ENCODE data around the gene SELENOH. TPM values are rescaled to one million over a fixed set of nuclear protein-coding genes. Genes with fewer than 3 reads are reported as not detected.

The SELENOH gene
- total and polyA plus RNA-seq, 2 of the 8 experiments (the other 6 are each of a cell fraction or from before 2014, with no cell fraction given), result 243 to 264 TPM

DNA sequence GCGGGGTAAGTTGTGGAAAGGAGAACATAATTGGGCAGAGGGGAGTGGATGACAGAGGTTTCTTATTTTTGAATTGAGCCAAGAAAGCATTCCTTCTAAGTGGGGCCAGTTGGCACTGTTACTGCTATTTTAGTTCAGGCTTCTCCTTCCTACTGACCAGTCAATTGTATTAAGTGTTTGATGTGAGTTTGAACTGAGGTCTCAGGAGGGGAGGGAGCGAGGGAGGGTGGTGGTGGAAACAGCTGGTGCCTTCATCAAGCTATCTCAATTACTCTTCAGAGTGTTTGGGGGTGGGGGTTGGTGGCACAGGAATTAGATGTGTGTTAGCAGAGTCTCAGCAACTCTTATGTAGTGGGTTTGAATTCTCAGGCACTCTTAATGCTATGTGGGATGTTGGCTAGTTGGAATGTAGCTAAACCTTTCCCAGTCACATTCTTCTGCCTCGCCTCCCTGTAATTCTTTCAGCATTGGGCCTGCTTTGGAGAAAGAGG, 34.8 kb downstream of the SELENOH start:
- Histone ChIP-seq H3K79me1 (ENCODE audit: low read depth, low read length) (peaks cover 6% of the 10 kb centered on the region), H3K27ac (ENCODE audit: low read depth, low read length) (peak overlapping the region; percentile 49; the same call in 1 of the 2 replicates), H3K4me3 (ENCODE audit: extremely low read depth in 1 of 4, insufficient read depth in 2 of 4, low read depth in 3 of 4, low read length in 4 of 4) (peak overlapping the region in 2 of 4 experiments; percentile 10 to 11; a peak in 3 of 8 replicates), H3K4ac (replicated peaks; ENCODE audit: insufficient read length, low read depth, low read length) (no peak overlapping the region), H3K27me3 (replicated peaks in 1 of 4; ENCODE audit: control insufficient read depth in 3 of 4, extremely low read depth in 1 of 4, insufficient read depth in 3 of 4, low read length in 3 of 4) (no peaks in the 10 kb centered on the region), H3K9me3 (ENCODE audit: insufficient read depth in 2 of 2, low read depth in 1 of 2, low read length in 1 of 2) (no peaks in the 10 kb centered on the region), H4K8ac (ENCODE audit: extremely low read depth, insufficient read depth, low read length) (no peak overlapping the region), H2BK15ac (ENCODE audit: low read length) (no peak overlapping the region), H3K23ac (ENCODE audit: insufficient read length) (no peak overlapping the region), H3K36me3 (ENCODE audit: control insufficient read depth in 2 of 4, insufficient read depth in 4 of 4, low read length in 3 of 4) (no peaks in the 10 kb centered on the region), H3K23me2 (ENCODE audit: low read depth, low read length) (no peaks in the 10 kb centered on the region; the same call in 1 of the 2 replicates), H2BK120ac (replicated peaks; ENCODE audit: low read depth, low read length) (no peak overlapping the region), H2BK20ac (ENCODE audit: low read length) (no peak overlapping the region), H4K91ac (replicated peaks; ENCODE audit: insufficient read length, low read length) (no peak overlapping the region), H3K9ac (replicated peaks in 1 of 4; ENCODE audit: extremely low read depth in 1 of 4, low read depth in 3 of 4, low read length in 3 of 4) (peak overlapping the region in 1 of 4 experiments; percentile 1; a peak in 1 of 7 replicates), H3K4me2 (ENCODE audit: insufficient read depth in 1 of 2, low read depth in 2 of 2, low read length in 2 of 2) (peak overlapping the region; percentile 37 to 63), H3K18ac (ENCODE audit: extremely low read depth, low read length) (no peak overlapping the region), H3K79me2 (ENCODE audit: control insufficient read depth in 1 of 2, insufficient read depth in 2 of 2, low read length in 2 of 2) (peaks cover 43 to 97% of the 10 kb centered on the region in 2 experiments), H2BK12ac (ENCODE audit: low read depth, low read length) (no peak overlapping the region; the same call in 1 of the 2 replicates), H4K20me1 (replicated peaks in 1 of 2; ENCODE audit: control insufficient read depth in 1 of 2, insufficient read depth in 2 of 2, low read length in 2 of 2) (peaks cover 4 to 22% of the 10 kb centered on the region in 2 experiments), H2AK5ac (ENCODE audit: low read depth, low read length) (no peak overlapping the region), H2BK5ac (ENCODE audit: low read depth, low read length) (no peak overlapping the region), H3K14ac (ENCODE audit: insufficient read length) (no peak overlapping the region), H4K5ac (ENCODE audit: insufficient read length, low read depth, low read length) (no peak overlapping the region), H3K4me1 (replicated peaks in 1 of 4; ENCODE audit: control insufficient read depth in 3 of 4, insufficient read depth in 4 of 4, low read length in 3 of 4) (peaks cover 23 to 41% (median 34%) of the 10 kb centered on the region in 4 experiments), H2AFZ (ENCODE audit: low read length) (no peak overlapping the region), H3K56ac (replicated peaks; ENCODE audit: insufficient read length, low read depth, low read length) (no peak overlapping the region)
- DNase-seq (ENCODE audit: low read depth in 1 of 2, low spot score in 2 of 2) (no peak), FAIRE-seq (no peak)
- CTCF ChIA-PET (ENCODE audit: partially characterized antibody), result interaction anchor here (0.7 to 9.6 kb wide), 5 partner anchors 9 to 30 kb away, joined by 3 to 86 read pairs (median 6); partner anchors contain the start of gene CTNND1
- 78% methylated on average over 3 of the region's 3 CpGs; no CpG with 5 or more reads in 1 of the 2 experiments for WGBS, 2 experiments (ENCODE audit: extremely low coverage in 1 of 2, insufficient coverage in 1 of 2, insufficient read length in 1 of 2, insufficient replicate concordance in 2 of 2, low coverage in 1 of 2, low lambda C conversion rate in 2 of 2, missing lambda C conversion rate in 1 of 2)
- POLR2A ChIA-PET (ENCODE audit: partially characterized antibody), result interaction anchor here (0.7 to 14.4 kb wide), 5 partner anchors 12 to 116 kb away, joined by 3 to 329 read pairs (median 19); partner anchors contain the start of gene CTNND1
- TF ChIP-seq TCF12 (IDR thresholded peaks at IDR 0.05; ENCODE audit: low read depth, low read length) (0 out of 2 replicates have a peak, but pooled peaks have one; percentile 7), SP1 (IDR thresholded peaks at IDR 0.05; ENCODE audit: low read depth, low read length) (peak; percentile 28; the same call in 1 of the 2 replicates), SP4 (IDR thresholded peaks at IDR 0.05; ENCODE audit: low read length) (no peak), KDM1A (IDR thresholded peaks at IDR 0.05; ENCODE audit: borderline replicate concordance, low read length) (no peak), POLR2A (IDR thresholded peaks at IDR 0.05; ENCODE audit: control extremely low read depth in 1 of 2, low read depth in 2 of 2, low read length in 2 of 2) (peak in 1 of 2 experiments; percentile 61; a peak in 1 of 3 replicates), PHF8 (conservative IDR thresholded peaks at IDR 0.05; ENCODE audit: low read depth, low read length) (no peak), FOSL1 (IDR thresholded peaks at IDR 0.05; ENCODE audit: insufficient read depth, low read depth, low read length) (no peak), NANOG (IDR thresholded peaks at IDR 0.05; ENCODE audit: insufficient read depth, low read depth, low read length, poor library complexity, severe bottlenecking) (no peak), KDM5A (IDR thresholded peaks at IDR 0.05; ENCODE audit: low read length) (no peak), BRCA1 (IDR thresholded peaks at IDR 0.05; ENCODE audit: low read depth, low read length) (no peak), TEAD4 (IDR thresholded peaks at IDR 0.05; ENCODE audit: low read depth, low read length) (peak; percentile 78; the same call in 1 of the 2 replicates), CHD2 (IDR thresholded peaks at IDR 0.05; ENCODE audit: low read length) (no peak)
- TF ChIP-seq, protein P1, sequence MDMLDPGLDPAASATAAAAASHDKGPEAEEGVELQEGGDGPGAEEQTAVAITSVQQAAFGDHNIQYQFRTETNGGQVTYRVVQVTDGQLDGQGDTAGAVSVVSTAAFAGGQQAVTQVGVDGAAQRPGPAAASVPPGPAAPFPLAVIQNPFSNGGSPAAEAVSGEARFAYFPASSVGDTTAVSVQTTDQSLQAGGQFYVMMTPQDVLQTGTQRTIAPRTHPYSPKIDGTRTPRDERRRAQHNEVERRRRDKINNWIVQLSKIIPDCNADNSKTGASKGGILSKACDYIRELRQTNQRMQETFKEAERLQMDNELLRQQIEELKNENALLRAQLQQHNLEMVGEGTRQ (IDR thresholded peaks at IDR 0.05; ENCODE audit: low read length), result no peak
